ENCODE measurements around the gene PDE6A. TPM values are rescaled to one million over a fixed set of nuclear protein-coding genes. Genes with fewer than 3 reads are reported as not detected.

PDE6A gene
- total and polyA plus RNA-seq, 2 experiments from 2014 or later = 3.6 to 3.9 TPM

- H3K36me3 ChIP-seq (replicated peaks; ENCODE audit: insufficient read depth, low read depth) = no peaks in the 10 kb centered on the region
- H3K4me1 ChIP-seq (ENCODE audit: insufficient read depth) = peaks cover 9% of the 10 kb centered on the region
- H3K27ac ChIP-seq = peak overlapping the region; percentile 16
- 94% methylated on average over 20 of the region's 20 CpGs for WGBS (ENCODE audit: low lambda C conversion rate, missing lambda C conversion rate)
- no peaks in the 10 kb centered on the region for H3K79me2 ChIP-seq
- no peak overlapping the region for H3K4me2 ChIP-seq
- TF ChIP-seq CTCF (IDR thresholded peaks at IDR 0.05; ENCODE audit: poor library complexity) (no peak), EZH2phosphoT487 (IDR thresholded peaks at IDR 0.05; ENCODE audit: low read depth, severe bottlenecking, unreplicated experiment) (no peak), EZH2 (IDR thresholded peaks at IDR 0.05; ENCODE audit: borderline replicate concordance) (no peak)
- H4K20me1 ChIP-seq (ENCODE audit: insufficient read depth, poor library complexity, severe bottlenecking) = no peaks in the 10 kb centered on the region
- H2AFZ ChIP-seq = no peak overlapping the region
- H3K4me3 ChIP-seq = no peak overlapping the region
- no peaks in the 10 kb centered on the region for H3K9me2 ChIP-seq (replicated peaks; ENCODE audit: insufficient read depth)
- H3K27me3 ChIP-seq = no peaks in the 10 kb centered on the region
- H3K9me3 ChIP-seq (ENCODE audit: low read depth) = no peaks in the 10 kb centered on the region
- no peak for DNase-seq (ENCODE audit: low spot score)
Observed at GRCh38 chr5:149849966-149850910, 94.4 kb downstream of the PDE6A start.

- DNase-seq (ENCODE audit: low spot score) = no peak
- 96% methylated on average over 8 of the region's 8 CpGs for WGBS (ENCODE audit: low lambda C conversion rate, missing lambda C conversion rate)
- Histone ChIP-seq H3K9me2 (replicated peaks; ENCODE audit: insufficient read depth) (no peaks in the 10 kb centered on the region), H3K27ac (no peak overlapping the region), H4K20me1 (ENCODE audit: insufficient read depth, poor library complexity, severe bottlenecking) (no peaks in the 10 kb centered on the region), H3K4me3 (no peak overlapping the region), H2AFZ (no peak overlapping the region), H3K27me3 (no peaks in the 10 kb centered on the region), H3K36me3 (replicated peaks; ENCODE audit: insufficient read depth, low read depth) (no peaks in the 10 kb centered on the region), H3K9me3 (ENCODE audit: low read depth) (no peaks in the 10 kb centered on the region), H3K4me2 (no peak overlapping the region), H3K79me2 (no peaks in the 10 kb centered on the region), H3K4me1 (ENCODE audit: insufficient read depth) (peaks cover 9% of the 10 kb centered on the region)
- TF ChIP-seq CTCF (IDR thresholded peaks at IDR 0.05; ENCODE audit: poor library complexity) (no peak), EZH2phosphoT487 (IDR thresholded peaks at IDR 0.05; ENCODE audit: low read depth, severe bottlenecking, unreplicated experiment) (no peak), EZH2 (IDR thresholded peaks at IDR 0.05; ENCODE audit: borderline replicate concordance) (no peak)
Observed at GRCh38 chr5:149849280-149849965, 95.2 kb downstream of the PDE6A start.

GRCh38 chr5:149847611-149848010, 97.0 kb downstream of the PDE6A start:
- DNase-seq (ENCODE audit: low spot score) = no peak
- H3K4me2 ChIP-seq = peak overlapping the region; percentile 7
- H3K4me1 ChIP-seq (ENCODE audit: insufficient read depth) = no peaks in the 10 kb centered on the region
- H3K27me3 ChIP-seq = no peaks in the 10 kb centered on the region
- H3K9me3 ChIP-seq (ENCODE audit: low read depth) = no peaks in the 10 kb centered on the region
- 75% methylated on average over 15 of the region's 15 CpGs for WGBS (ENCODE audit: low lambda C conversion rate, missing lambda C conversion rate)
- H4K20me1 ChIP-seq (ENCODE audit: insufficient read depth, poor library complexity, severe bottlenecking) = no peaks in the 10 kb centered on the region
- no peaks in the 10 kb centered on the region for H3K9me2 ChIP-seq (replicated peaks; ENCODE audit: insufficient read depth)
- TF ChIP-seq EZH2phosphoT487 (IDR thresholded peaks at IDR 0.05; ENCODE audit: low read depth, severe bottlenecking, unreplicated experiment) (no peak), EZH2 (IDR thresholded peaks at IDR 0.05; ENCODE audit: borderline replicate concordance) (no peak), CTCF (IDR thresholded peaks at IDR 0.05; ENCODE audit: poor library complexity) (no peak)
- no peak overlapping the region for H2AFZ ChIP-seq
- no peaks in the 10 kb centered on the region for H3K79me2 ChIP-seq
- H3K27ac ChIP-seq = no peak overlapping the region
- H3K4me3 ChIP-seq = no peak overlapping the region
- no peaks in the 10 kb centered on the region for H3K36me3 ChIP-seq (replicated peaks; ENCODE audit: insufficient read depth, low read depth)

Measured in hepatocyte (in vitro differentiated cells).